ENCODE data around the gene WIPI1. TPM values are rescaled to one million over a fixed set of nuclear protein-coding genes. Genes with fewer than 3 reads are reported as not detected.

Gene WIPI1
- total RNA-seq, 1 experiment from 2014 or later, result 35.3 TPM

DNA sequence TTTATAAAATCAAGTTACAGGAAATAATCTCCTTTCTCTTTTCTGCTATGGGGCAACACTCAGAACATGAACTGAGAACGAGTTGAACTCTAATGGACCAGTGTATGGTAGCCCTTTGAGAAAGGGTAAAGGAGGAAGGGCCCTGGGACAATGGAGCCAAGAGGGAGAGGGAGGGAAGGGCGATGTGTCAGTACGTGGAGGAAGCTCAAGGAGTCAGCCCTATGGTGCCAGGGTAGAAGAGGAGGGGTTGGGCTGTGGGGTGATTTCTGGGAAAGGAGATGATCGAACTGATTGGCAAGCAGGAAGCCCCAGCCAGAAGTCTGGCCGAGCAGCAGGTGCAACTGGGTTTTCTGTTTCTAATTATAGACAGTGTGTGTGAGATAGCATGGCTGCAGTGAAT is 4.3 kb upstream of the WIPI1 start:
- in situ Hi-C loops (cut with HindIII; ENCODE audit: low sequenced_read_pairs), result loop anchor here (10.0 kb wide), 1 partner anchor 197 kb away; no protein-coding TSS in a partner anchor
- no peak for DNase-seq (ENCODE audit: low spot score)

DNA sequence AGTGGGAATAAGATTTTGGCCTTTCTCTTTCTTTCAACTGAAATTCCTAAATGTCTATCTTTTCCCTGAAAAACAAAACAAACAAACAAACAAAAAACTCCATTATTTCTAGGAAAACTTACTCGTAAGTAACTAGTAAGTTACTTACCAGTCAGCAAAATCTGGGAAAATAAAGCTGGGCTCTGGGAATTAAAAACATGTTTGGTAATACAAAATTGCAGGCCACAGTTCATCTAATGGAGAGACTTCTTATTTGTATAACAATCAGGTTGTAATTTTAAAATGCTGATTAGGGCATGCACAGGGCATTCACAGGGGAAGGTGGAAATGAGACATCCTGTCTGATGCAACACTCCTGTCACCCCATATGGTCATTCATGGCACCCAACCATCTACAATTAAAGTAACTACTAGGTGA is 3.8 kb upstream of the WIPI1 start:
- no peak for DNase-seq (ENCODE audit: low spot score)
- in situ Hi-C loops (cut with HindIII; ENCODE audit: low sequenced_read_pairs), result loop anchor here (10.0 kb wide), 1 partner anchor 196 kb away; no protein-coding TSS in a partner anchor

- no peak for DNase-seq (ENCODE audit: low spot score)
- in situ Hi-C loops (cut with HindIII; ENCODE audit: low sequenced_read_pairs), result loop anchor here (10.0 kb wide), 1 partner anchor 196 kb away; no protein-coding TSS in a partner anchor
Observed at GRCh38 chr17:68460715-68461114, 3.4 kb upstream of the WIPI1 start.

- in situ Hi-C loops (cut with HindIII; ENCODE audit: low sequenced_read_pairs), result loop anchor here (10.0 kb wide), 1 partner anchor 195 kb away; no protein-coding TSS in a partner anchor
- no peak for DNase-seq (ENCODE audit: low spot score)
Observed at GRCh38 chr17:68460146-68460545, 2.9 kb upstream of the WIPI1 start.

DNA sequence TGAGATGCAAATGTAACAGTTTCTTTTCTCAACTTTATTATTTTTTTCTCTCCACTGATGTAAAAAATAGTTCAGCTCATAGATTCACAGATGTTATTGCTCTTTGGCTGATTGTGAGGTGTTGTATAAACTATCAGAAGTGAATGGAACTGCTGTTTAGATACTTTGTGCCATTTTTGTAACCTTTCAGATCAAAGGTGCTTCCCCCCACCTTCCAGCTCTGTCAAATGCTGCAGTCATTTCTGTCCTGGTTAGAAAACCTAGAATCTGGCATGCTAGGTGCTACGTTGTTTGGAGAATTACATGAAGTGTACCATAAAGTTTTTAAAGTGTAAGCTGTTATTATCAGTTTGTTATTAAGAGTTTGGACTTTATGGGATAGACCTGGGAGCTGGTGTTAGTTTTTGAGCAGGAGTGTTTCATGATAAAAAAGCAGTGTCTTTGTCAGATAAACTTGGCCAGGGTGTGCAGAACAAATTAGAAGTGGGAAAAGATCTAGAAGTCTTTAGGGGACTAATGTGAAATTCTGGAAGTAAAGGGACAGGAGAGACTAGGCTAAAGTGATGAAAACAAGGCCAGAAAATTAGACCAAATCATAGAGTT is 1.8 kb upstream of the WIPI1 start:
- in situ Hi-C loops (cut with HindIII; ENCODE audit: low sequenced_read_pairs), result no loop called here
- no peak for DNase-seq (ENCODE audit: low spot score)

GRCh38 chr17:68458260-68459036 is 1.2 kb upstream of the WIPI1 start:
- DNase-seq (ENCODE audit: low spot score), result no peak
- in situ Hi-C loops (cut with HindIII; ENCODE audit: low sequenced_read_pairs), result no loop called here

GRCh38 chr17:68457539-68458259 is 403 bp upstream of the WIPI1 start:
- DNase-seq (ENCODE audit: low spot score), result peak; percentile 98
- in situ Hi-C loops (cut with HindIII; ENCODE audit: low sequenced_read_pairs), result no loop called here

GRCh38 chr17:68456339-68457167 is 743 bp downstream of the WIPI1 start:
- peak; percentile 88 for DNase-seq (ENCODE audit: low spot score)
- in situ Hi-C loops (cut with HindIII; ENCODE audit: low sequenced_read_pairs), result no loop called here

GRCh38 chr17:68455901-68456338 is 1.4 kb downstream of the WIPI1 start:
- in situ Hi-C loops (cut with HindIII; ENCODE audit: low sequenced_read_pairs), result no loop called here
- DNase-seq (ENCODE audit: low spot score), result no peak

GRCh38 chr17:68453991-68454665 is 3.2 kb downstream of the WIPI1 start:
- DNase-seq (ENCODE audit: low spot score), result no peak
- in situ Hi-C loops (cut with HindIII; ENCODE audit: low sequenced_read_pairs), result no loop called here

DNA sequence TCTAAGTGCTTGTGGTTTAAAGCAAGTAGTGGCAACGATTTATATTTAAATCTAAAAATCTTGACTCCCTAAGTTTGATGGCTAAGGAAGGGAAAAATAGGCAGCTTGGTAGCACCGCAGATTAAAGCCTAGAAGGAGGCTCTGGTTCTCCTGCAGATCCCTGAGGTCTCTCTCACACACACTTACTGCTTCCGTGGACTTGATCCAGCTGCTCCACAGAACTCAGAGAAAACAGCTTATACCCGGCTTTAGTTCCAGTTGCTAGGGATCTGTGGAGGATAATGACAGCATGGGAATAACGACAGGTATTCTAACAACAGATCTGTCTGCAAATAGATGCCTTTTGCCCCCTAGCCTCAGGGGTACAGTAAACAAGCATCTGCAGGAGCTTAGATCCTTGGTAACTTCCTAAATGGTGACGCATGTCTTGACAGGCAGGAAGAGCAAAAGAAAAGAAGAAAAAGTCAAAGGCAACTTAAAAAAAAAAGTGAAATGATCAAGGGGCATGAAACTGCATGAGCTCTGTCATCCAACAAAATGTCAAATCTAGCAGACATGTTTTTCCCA is 4.5 kb downstream of the WIPI1 start:
- peak; percentile 59 for DNase-seq (ENCODE audit: low spot score)
- in situ Hi-C loops (cut with HindIII; ENCODE audit: low sequenced_read_pairs), result no loop called here

DNA sequence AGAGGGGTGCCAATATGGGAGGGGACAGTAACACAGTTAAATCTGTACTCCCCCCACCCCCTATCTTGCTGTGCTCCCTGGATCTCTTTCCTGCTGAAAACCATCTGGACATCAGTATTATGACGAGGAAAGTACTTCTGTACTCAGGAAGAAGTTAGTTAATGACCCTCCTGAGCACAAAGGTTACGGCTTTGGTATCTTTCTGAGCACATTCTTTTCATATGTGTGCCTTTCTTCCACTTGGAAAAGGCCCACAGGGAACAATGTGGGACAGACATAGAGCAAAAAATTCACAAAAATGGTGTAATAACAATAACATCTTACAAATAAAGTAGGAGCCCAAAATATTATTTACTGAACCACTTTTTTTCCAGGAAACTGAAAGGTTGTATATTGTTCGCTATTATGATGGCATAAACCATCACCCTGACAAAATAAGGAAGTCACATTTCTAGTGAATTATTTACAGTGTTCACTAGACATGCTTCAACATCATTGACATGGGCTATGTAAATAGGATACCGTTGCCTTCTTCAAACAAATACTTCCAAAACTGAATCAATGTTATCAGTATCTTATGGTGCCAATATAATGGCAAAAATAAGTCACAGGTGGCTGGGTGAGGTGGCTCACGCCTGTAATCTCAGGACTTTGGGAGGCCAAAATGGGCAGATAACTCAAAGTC is 5.5 kb downstream of the WIPI1 start:
- in situ Hi-C loops (cut with HindIII; ENCODE audit: low sequenced_read_pairs), result no loop called here
- no peak for DNase-seq (ENCODE audit: low spot score)

GRCh38 chr17:68450801-68451200 is 6.5 kb downstream of the WIPI1 start:
- no peak for DNase-seq (ENCODE audit: low spot score)
- in situ Hi-C loops (cut with HindIII; ENCODE audit: low sequenced_read_pairs), result no loop called here

DNA sequence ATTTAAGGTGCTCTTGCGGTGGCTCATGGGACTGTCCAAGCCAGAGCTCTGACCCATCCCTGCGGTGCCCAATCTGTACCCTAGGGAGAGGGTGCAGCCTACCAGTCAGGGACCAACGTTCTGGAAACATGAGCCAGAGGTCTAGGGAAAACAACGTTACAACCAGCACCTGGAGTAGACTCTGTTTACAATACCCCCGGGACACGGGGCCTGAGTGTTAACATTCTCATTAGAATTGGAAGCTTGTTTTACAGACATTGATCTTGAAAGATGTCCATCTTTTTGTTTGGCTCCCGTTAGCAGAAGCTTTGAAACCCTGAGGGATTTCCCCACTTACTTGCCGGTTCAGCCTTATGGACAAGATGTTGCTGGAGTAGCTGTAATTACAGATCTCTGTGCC is 6.9 kb downstream of the WIPI1 start:
- in situ Hi-C loops (cut with HindIII; ENCODE audit: low sequenced_read_pairs), result no loop called here
- no peak for DNase-seq (ENCODE audit: low spot score)

- DNase-seq (ENCODE audit: low spot score), result no peak
- in situ Hi-C loops (cut with HindIII; ENCODE audit: low sequenced_read_pairs), result no loop called here
Observed at GRCh38 chr17:68449021-68449739, 8.1 kb downstream of the WIPI1 start.

GRCh38 chr17:68446626-68447041 is 10.7 kb downstream of the WIPI1 start:
- peak; percentile 95 for DNase-seq (ENCODE audit: low spot score)
- in situ Hi-C loops (cut with HindIII; ENCODE audit: low sequenced_read_pairs), result no loop called here

GRCh38 chr17:68445671-68446070 is 11.6 kb downstream of the WIPI1 start:
- in situ Hi-C loops (cut with HindIII; ENCODE audit: low sequenced_read_pairs), result no loop called here
- no peak for DNase-seq (ENCODE audit: low spot score)
